GM18508 (cell line): ENCODE measurements around the gene EI24.

Experiments used
- ATAC-seq: cut with Tn5 transposase; IDR thresholded peaks from one replicate; pipeline ENCODE4 v1.9.1; 2021; ENCODE audit warnings: moderate number of reproducible peaks; ENCODE audit not compliant: insufficient read depth, unreplicated experiment

Gene EI24

GRCh38 chr11:125625630-125626287, 56.5 kb downstream of the EI24 start:
- peak; percentile 33 for ATAC-seq

DNA sequence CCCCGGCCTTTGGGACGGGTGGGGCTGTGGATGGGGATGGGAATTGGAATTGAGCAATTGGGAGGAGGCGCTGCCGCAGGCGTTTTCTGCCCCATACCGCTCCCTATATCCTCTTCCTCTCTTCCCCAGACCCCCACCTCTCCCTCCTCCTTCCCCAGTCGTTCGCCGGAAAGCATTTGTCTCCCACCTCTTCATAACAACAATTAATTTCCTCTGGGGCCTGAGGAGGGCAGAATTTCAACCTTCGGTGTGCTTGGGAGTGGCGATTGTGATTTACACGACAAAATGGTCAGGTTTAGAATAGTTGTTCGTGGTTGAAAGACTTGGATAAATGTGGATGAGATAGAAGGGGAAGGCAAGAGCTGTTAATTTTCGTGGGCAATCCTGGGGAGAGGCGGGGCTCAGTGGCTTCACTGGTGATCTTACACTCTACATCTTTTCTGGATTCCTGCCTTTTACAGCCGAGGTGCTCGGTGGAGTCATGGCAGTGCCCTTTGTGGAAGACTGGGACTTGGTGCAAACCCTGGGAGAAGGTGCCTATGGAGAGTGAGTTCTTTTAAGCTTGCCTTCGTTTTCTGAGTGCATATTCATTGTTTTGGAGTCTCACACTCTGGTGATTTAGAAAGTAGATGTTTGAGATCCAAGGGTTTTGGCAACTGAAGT, 57.1 kb downstream of the EI24 start:
- ATAC-seq: peak; percentile 27

DNA sequence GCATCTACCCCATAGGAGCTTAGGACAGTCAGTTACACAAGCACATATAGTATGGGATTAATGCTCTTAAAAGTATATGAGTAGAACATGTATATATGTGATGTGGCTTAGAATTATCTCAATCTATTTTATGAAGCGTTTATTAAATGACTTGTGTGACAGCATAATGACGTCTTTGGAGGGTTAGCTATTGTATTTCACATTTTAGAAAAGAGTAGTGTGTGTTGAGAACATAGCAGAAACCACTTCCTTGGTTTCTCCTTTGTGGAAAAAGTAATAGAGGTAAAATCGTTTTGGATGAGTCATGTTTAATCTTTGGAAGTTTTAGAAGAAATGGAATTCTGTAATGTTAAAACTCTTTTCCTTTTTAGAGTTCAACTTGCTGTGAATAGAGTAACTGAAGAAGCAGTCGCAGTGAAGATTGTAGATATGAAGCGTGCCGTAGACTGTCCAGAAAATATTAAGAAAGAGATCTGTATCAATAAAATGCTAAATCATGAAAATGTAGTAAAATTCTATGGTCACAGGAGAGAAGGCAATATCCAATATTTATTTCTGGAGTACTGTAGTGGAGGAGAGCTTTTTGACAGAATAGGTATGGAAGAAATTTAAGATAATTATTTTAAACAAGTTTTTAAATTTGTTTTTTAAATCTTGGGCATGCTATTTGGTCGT, 58.1 kb downstream of the EI24 start:
- ATAC-seq: no peak
